Measurements from ENCODE around the gene WDR37.
A peak's percentile ranks its signal among the peaks of the same experiment; 100 is the strongest.

WDR37 gene

DNA sequence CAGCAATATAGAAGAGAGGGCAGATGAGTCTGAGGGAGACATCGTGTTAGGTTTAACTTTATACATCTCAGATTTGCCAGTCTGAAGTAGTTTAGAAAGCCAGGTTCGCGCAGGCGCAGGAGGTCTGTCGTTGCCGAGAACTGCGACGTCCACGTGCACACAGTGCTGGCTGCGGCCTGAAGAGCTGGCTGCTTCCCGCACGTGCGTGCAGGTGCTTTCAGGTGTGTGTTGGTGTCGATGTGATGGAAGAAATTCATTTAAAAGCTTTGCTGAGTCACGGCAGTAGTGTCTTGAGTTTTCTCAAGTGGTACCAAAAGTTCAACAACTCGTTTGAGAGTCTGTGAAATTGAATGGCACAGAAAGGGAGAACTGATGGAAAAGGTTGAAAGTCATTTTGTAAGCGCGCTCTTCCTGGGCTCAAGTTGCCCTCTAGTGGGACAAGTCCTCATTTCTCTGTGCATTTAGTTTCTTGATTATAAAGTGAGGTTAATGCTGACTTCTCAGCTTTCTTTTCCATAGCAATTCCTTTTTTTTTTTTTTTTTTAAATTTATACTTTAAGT lies 18.6 kb downstream of the WDR37 start:
- no peak for DNase-seq

DNA sequence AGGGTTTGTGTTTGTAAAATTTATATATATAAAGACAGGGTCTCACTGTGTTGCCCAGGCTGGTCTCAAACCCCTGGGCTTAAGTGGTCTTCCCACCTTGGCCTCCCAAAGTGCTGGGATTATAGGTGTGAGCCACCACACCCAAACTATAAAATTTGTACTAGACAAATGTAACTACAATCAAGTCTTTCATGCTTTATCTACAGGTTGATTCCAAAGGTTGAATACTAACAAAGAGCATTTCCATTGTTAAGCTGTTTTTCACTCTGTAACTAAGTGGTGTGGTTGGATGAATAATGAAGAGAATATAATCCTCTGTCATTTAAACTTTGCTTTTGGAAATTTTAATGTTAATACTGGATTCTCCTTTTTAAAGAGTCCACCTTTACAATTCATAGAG lies 22.5 kb downstream of the WDR37 start:
- DNase-seq: no peak

DNA sequence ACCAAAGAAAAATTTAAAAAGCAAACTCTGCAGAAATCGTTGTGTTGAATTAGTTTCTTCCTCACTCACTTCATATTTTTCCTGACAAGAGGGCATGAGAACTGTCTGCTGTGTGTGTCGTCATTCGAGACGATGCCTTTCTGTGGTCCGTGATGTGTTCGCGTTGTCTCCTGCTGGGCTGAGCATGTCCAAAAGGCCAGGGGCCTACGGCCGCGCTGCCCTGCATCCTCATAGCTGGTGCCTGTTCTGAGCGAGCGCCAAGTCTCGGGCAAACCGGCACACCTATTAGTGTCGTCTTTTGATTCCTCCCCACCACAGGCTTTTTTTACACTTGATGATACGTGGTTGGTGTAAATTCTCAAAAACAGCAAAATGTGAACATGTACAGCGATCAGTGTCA lies 27.4 kb downstream of the WDR37 start:
- DNase-seq: no peak

DNA sequence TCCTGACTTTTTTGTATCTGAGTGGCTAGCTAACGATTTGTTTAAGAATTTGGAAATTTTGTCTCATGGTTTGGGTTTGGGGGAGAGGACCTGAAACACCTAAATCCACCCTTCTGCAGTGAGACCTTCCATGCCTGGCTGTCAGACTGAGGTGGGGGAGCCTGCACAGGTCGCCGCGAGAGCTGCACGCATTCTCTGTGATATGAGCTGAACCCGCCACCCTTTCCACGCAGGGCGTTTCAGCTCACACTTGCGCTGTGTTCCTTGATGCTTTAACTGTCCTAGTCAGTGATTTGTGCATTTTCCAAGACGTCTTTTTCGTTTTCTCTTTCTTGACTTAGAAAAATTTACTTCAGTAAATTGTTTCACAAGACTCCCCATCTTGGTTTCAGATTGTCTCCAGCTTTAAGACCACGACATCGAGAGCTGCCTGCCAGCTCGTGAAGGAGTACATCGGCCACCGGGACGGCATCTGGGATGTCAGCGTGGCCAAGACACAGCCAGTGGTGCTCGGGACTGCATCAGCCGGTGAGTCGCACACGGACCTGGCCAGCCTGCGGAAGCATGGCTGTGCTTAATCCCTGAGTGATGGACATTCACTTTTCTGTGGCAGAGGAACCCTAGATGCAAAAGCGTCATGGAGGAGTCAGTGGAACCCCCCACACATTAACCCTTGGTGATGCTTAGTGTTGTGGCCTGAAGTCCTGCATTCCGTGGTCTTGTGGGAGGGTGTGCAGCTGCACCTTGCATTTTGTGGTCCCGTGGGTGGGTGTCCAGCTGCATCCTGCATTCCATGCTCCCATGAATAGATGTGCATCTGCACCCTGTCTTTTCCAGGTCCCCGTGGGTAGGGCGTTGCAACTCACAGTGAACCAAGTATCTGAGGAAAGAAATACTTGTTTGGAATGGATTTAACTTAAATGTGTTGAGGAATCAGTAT lies 28.1 kb downstream of the WDR37 start:
- DNase-seq: no peak

DNA sequence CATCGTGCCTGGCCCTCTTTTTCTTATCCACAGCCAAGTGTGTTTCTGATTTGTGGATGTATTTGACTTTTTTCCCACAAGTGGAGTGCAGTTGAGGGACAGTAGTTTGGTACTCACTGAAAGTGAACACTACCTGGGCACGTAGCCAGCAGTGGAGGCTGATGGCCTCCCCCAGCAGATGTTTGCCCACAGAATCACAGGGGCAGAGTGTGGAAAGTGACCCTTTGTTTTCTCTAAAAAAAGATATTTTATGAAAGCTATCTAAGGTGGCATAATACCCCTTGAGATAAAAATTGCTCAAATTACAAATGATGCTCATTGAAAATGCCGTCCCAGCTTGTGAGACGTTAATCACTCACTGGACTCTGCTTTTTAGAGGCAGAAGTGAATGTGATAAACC lies 29.1 kb downstream of the WDR37 start:
- DNase-seq: no peak

DNA sequence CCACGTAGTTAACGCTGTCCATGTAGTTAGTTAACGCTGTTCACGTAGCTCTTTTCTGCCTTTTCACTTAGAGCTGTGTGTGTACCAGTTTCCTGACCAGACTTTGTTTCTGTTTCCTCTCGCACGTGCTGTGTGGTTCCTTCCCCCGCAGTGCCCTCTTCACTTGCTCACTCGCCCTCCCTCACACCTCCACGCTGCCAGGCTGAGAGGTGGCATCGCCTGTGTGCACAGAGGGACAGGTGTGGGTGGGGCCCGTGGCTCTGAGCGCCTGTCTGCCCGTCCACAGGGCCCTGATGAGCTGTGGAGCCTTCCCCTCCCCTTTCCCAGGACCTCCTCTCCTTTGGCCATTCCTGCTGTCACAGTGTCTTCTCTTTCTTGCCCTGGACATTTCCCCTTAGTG lies 30.6 kb downstream of the WDR37 start:
- no peak for DNase-seq

DNA sequence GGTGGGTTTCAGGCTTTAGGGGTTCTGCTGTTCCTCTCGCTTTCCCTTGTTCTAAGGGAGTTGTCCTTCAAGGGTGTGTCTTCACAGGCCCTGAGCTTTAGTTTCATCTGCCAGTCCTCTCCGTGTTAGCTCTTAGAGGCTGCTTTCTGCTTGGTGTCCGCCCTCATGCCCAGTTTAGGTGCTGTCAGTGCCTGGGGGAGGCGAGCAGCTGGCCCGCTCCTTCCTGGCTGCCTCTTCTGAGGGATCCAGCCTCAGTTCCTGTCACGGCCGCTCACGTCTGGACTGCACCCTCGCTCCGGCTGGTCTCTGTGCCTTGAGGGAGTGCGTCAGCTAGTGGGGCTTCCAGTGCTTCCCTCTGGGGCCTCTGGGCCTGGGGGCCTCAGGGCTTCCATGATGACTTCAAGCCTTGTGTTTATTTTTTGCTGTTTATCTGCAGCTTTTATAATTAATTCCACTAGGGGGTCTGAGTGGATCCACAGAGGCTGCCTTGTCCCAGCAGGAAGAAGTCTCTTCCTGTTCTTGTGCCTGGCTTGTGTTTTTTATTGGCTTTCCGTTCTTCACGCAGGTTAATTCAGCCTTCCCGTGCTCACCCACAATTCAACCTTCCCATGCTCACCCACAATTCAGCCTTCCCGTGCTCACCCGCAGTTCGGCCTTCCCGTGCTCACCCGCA lies 33.0 kb downstream of the WDR37 start:
- no peak for DNase-seq

DNA sequence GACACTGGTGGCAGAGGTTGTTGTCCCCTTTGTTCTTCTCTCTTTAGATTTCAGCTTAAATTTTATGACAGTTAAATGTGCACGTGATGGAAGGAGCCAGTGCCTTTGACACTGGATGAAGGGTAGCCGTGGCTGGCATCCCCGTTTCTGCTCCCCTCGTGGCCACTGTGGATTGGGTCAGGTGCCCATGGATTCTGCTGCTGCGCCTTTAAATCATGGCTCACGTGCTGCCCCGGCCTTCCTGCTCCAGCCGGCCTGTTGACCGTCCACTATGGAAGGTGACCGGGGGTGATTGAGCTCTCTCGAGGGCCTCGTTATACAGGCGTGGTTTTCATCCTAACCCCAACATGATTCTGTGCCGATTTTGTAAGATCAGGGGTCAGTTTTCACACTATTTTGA lies 34.5 kb downstream of the WDR37 start:
- no peak for DNase-seq

DNA sequence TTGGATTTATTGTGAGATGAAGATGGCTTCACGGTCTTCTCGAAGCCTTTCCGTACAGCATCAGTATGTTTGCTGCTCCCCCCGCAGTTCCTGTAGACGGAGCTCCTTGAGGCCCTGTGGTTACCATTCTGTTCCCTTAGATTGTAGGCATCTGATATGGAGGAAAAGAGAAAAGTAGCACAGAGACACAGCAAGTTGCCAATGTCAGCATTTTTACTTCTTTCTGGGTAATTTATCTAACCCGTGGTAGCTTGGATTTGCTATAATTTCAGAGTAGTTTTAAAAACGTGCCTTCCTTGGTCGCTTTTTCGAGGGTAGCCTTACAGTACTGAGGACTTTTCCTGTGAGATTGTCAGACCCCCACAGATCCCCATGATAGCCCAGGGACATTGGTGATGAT lies 37.5 kb downstream of the WDR37 start:
- DNase-seq: no peak

DNA sequence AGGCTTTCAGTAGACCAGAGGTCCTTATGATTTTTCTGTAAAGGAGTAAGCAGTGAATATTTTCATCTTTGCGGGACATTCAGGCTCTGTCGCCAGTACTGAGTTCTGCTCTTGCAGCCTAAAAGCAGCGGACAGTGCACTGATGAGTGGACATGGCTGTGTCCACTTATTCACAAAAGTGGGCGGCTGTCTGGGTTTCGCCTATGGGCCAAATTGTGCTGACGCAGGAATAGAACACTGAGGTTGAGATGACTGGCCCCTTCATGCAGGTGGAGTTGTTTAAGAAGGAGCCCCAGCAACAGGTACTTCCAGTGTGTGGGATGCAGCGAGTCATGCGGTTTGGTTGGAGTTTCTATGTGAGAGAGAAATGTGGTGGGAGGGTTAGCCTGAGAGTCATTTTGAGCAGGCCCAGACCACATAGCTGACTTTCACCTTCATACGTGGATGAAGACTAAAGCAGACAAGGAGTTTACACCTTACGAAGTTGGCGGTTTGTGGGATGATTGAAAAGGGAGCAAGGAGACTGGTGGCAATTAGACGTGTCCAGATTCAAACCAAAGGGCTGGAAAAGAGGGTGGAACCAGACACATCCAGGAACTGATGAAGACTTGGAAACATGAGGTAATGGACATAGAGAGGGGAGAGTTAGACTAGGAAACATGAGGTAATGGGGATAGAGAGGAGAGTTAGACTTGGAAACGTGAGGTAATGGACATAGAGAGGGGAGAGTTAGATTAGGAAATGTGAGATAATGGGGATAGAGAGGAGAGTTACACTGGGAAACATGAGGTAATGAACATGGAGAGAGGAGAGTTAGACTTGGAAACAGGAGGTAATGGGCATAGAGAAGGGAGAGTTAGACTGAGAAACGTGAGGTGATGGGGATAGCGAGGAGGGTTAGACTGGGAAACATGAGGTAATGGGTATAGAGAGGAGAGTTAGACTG lies 38.2 kb downstream of the WDR37 start:
- peak; percentile 86 for DNase-seq

DNA sequence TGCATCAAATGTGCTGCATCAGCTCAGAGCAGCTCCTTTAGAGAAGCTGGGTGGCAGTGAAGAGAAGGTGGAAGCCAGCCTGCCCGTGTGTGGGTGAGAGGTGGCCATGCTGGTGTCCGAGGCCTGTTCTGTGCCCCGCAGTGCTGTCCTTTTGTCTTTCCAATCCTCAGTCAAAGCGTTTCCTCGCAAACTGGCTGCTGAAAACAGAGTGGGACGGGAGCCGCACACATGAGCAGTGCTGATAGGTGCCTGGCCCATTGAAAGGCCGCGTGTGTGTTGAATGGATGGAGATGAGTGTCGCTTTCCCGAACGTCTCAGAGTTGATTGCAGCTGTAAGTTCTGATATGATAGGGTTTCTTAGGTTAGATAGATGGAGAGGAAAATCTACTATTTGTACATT lies 39.3 kb downstream of the WDR37 start:
- no peak for DNase-seq

DNA sequence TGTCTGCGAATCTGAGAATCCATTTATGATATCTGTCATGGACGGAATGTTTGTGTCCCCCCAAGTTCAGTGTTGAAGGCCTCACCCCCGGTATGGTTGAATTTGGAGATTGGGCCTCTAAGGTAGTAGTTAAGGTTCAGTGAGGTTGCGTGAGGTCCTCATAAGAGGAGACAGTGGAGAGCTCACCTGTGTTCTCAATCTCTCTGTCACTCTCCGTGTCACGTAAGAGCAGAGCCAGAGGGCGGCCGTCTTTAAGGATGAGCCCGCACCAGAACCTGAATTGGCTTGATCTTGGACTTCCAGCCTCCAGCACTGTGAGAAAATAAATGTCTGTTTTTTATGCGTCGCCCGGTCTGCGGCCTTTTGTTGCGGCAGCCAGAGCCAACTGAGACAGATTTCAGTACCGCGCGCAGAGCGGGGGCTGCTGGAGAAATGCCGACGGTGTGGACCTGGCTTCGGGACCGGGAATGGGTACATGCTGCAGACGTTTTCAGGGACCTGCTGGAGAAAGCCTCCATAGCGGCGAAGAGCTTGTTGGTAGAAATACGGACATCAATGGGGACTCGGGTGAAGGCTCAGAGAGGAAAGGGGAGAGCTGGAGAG lies 40.2 kb downstream of the WDR37 start:
- DNase-seq: no peak

DNA sequence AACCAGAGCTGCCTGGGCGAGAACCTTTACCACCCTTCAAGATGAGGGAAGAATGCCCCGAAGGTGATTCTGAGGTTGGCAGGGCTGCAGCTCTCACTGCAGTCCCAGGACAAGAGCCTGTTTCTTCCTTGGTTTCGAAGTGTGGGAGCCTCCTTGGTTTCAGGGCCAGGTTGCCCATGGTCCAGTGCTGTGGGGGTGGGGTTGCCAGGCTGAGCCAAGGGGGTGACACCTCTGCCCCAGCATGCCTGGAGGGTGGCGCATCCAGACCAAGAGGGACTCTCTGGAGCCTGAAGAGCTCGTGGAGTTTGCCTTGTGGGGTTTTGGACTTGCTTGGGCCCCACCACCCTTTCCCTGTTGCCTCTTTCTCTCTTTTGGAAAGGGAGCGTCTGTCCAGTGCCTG lies 41.3 kb downstream of the WDR37 start:
- DNase-seq: no peak

DNA sequence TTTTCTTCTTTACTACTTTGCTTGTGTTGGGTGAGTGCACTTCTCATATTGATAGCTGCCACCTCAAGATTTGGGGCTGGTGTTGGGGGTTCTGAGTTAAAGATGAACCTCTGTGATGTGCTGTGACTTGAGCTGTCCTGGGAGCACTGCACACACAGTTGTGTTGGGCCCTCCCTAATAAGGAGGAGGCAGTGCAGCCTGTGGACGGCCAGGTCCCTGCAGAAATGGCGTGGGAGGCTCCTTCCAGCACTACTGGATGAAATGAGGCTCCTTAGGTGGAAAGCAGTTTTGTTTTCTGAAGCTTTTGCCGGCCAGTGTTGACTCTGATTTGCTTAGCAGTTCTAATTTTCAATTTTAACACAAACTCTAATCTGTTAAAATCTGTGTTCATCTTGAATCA lies 44.0 kb downstream of the WDR37 start:
- DNase-seq: no peak

DNA sequence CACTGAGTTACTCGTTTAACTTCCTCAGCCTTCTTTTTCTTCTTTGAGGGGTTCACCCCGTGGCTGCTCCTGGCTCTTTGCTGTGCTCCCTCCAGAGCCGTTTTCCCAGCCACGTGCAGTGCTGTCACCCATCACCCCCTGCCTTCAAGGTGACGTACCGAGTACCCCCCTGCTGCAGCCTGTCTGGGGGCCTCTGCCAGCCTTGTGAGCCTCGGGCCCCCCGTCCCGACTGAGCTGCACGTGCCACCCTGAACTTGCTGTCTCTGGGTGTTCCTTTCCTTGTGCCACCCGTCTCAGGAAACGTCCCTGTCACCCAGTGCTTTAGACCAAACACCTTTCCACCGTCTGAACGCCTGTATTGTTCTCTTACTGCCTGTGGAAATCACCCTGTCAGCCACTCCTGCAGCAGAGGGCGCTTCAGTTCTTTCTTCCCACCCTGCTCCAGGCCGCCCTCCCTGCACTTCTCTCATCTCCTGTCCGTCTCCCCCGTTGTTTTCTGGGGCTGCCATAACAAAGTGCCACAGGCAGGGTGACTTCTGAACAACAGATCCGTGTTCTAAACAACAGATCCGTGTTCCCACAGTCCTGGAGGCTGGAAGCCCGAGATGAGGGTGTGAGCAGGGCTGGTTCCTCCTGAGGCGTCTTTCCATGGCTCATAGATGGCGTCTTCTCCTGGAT lies 44.6 kb downstream of the WDR37 start:
- DNase-seq: no peak

DNA sequence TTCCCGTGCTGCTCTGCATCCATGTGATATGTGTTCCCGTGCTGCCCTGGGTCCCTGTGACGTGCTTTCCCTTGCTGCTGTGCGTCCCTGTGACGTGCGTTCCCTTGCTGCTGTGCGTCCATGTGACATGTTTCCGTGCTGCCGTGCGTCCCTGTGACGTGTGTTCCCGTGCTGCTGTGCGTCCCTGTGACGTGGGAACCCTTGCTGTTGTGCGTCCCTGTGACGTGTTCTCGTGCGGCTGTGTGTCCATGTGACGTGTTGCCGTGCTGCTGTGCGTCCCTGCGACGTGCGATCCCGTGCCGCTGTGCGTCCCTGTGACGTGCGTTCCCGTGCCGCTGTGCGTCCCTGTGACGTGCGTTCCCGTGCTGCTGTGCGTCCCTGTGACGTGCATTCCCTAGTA lies 45.8 kb downstream of the WDR37 start:
- DNase-seq: no peak

DNA sequence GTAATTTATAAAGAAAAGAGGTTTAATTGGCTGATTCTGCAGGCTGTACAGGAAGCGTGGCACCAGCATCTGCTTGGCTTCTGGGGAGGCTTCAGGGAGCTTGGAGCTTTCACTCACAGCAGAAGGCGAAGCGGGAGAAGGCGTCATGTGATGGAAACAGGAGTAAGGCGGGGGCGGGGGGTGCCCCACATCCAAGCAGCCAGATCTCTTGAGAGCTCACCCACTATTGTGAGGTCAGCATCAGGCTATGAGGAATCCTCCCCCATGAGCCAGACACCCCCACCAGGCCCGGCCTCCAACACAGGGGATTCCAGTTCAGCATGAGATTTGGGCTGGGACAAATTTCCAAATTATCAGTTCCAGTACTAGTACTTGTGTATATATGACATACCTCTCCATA lies 46.2 kb downstream of the WDR37 start:
- DNase-seq: no peak

DNA sequence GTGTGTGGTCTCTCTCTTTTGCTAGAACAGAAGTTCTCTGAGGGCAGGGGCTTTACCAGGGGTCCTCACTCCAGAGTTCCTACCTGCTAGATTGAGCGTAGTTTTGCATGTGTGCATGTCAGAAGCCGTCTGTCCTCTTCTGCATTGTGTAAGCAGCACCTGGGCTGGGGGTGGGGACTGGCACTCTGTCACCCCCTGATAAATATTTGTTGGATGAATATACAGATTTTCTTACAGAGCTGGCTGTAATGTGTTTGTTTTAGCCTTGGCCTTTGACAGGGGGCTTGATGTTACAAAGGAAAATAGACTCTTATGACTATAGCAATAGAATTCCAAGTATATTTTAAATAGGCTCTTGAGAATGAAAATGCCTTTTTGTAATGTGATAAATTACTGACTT lies 46.6 kb downstream of the WDR37 start:
- DNase-seq: no peak

DNA sequence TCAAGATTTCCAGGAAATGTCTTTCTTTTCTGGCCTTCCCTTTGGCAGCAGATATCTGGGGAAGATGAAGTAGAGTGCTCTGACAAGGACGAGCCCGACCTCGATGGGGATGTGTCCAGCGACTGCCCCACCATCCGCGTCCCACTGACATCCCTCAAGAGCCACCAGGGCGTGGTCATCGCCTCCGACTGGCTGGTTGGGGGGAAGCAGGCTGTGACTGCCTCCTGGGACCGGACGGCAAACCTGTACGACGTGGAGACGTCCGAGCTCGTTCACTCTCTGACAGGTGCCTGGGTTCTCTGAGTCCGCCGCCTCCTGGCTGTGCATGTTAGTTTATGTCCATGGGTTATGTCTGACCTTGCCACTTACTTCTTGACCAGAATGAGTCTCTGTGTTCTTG lies 47.4 kb downstream of the WDR37 start:
- DNase-seq: no peak

DNA sequence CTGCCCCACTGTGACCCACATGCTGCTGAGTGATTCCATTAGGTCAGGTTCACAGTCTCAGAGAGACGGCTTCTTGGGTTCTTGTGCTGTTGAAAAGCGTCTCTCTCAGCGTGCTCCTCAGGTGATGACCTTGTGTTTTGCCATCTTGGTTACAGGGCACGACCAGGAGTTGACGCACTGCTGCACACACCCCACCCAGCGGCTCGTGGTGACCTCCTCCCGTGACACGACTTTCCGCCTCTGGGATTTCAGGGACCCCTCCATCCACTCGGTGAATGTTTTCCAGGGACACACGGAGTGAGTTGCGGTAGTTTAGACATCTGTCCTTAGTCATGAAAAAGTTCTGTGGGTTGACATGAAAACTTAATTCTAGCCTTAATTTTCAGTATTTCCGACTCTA lies 48.8 kb downstream of the WDR37 start:
- DNase-seq: no peak

DNA sequence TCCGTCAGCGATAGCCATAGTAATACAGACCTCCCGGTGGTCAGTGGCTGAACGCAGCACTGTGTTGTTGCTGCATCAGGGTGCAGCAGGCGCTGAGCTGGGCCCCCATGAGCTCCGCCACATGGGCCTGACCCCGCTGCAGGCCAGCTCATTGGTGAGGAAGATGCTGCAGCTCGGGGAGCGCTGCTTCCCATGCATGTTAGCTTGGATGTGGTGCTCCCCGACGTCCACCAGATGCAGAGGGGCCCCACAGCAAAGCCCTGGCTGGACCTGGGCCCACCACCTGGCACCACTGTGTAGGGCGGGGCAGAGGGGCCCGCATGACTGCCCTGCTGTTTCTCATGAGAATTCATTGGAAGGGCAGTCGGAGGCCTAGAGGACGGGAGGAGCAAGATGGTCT lies 50.8 kb downstream of the WDR37 start:
- DNase-seq: no peak

DNA sequence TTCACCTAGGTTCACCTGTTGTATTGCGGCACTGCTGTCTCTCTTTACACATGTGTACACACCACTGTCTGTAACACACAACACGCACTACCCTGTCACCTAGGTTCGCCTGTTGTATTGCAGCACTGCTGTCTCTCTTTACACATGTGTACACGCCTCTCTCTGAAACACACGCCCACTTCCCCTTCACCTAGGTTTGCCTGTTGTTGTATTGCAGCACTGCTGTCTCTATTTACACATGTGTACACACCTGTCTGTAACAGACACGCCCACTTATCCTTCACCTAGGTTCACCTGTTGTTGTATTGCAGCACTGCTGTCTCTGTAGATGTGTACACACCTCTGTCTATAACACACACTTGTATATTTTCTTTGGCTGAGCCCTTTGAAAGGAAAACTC lies 51.5 kb downstream of the WDR37 start:
- no peak for DNase-seq

Measured in activated CD4-positive, alpha-beta T cell treated with anti-CD3 and anti-CD28 coated beads, Interleukin-10, Interleukin-2, amounts not matched to agents 100 ng/mL and 50 ng/mL, durations not matched to agents 16 hours and 8 hours (primary cell).